HG03565 (cell line): ENCODE results near the gene RAX2.

Source experiments
- ATAC-seq: cut with Tn5 transposase; IDR thresholded peaks from one replicate; pipeline ENCODE4 v1.9.1; 2021; ENCODE audit warnings: mild to moderate bottlenecking, moderate library complexity; ENCODE audit not compliant: unreplicated experiment

Gene RAX2

DNA sequence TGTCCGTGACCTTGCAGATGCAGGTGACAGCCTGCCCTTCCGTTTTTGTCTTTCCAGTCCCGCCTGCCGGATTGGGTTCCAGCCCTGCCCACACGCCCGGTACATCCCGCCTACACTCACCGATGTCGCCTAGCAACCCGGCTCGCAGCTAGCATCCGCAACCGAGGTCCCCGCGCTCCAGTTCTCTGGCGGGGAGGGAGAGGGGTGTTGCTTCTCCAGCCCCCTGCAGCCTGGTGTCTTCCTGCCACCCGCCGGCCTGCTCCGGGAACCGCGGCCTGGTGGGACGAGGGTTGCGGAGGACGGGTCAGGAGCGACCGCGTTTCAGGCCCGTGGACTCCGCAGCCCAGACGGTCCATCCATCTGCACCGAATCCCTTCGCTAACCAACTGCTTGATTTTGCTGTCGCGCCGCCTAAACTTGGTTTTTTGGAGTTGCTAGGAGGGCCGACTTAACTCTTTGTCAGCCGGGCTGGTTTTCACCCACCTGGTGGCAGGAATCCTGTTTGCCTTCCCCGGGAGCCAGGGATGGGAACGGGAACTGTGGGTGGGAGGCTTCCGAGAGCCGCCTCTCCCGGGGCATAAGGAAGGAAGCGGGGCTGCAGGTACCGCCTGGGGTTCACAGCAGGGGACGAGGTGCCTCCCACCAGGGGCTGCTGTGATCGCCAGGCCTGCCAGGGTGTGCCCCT is 29.5 kb upstream of the RAX2 start:
- no peak for ATAC-seq

DNA sequence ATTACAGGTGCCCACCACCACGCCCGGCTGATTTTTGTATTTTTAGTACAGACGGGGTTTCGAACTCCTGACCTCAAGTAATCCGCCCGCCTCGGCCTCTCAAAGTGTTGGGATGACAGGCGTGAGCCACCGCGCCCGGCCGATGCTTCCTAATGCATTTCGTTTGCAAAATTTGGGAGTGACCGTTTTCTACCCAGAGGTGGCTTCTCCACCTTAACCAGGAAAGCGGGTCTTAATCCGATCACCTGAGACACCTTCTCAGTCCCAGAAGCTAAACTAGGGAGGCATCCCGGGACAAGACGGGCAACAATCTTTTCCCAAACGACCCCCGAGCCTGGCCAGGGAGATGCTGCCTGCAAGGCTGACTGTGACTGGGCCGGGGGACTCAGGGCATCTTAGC is 29.0 kb upstream of the RAX2 start:
- ATAC-seq = no peak

GRCh38 chr19:3798137-3798536 is 26.1 kb upstream of the RAX2 start:
- ATAC-seq = no peak

DNA sequence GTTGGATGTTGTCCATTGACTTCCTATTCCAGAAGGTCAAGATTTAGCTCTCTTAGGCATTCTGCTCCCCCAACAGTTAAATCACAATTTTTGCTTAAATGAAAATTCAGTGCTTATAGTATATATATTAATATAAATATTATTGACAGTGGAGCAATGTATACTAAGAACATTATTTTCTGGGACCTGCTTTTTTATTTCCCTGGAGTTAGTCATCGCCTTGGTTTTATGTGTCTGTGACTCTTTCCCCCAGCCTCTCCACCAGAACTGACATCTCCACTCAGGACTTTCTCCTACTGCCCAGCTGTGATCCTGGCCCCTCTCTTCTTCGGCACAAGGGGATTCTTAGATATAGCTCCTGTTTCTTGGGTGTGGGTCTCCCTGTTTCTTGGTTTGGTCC is 24.3 kb upstream of the RAX2 start:
- ATAC-seq = no peak

- no peak for ATAC-seq
These were observed 21.8 kb upstream of the RAX2 start for GRCh38 chr19:3793799-3794198.

- ATAC-seq = no peak
These were observed 20.1 kb upstream of the RAX2 start for GRCh38 chr19:3792114-3792513.

- no peak for ATAC-seq
These were observed 18.9 kb upstream of the RAX2 start for GRCh38 chr19:3790941-3791340.

DNA sequence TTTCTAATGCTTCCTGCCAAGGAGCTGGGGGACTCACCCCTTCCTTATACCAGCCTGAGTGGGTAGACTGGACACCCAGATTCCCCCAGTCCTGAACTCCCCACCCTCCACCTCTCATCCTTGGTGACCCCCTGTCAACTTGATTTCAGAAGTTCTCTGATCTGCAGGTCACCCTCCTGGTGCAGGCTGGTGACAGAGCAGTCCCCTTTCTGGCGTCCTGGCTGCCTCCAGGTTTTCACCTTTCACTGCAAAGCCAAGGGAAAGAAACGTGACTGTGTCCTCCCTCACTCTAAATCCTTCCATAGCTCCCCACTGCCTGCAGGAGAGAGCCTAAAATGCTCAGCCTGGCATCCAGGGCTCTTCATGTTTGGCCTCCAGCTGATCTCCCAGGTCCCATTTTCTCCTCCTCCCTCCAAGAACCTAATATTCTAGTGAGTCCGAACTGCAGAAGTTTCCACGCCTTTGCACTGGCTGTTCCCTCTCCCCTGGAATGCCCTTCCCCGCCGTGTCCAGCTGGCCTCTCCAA is 18.2 kb upstream of the RAX2 start:
- ATAC-seq = no peak

DNA sequence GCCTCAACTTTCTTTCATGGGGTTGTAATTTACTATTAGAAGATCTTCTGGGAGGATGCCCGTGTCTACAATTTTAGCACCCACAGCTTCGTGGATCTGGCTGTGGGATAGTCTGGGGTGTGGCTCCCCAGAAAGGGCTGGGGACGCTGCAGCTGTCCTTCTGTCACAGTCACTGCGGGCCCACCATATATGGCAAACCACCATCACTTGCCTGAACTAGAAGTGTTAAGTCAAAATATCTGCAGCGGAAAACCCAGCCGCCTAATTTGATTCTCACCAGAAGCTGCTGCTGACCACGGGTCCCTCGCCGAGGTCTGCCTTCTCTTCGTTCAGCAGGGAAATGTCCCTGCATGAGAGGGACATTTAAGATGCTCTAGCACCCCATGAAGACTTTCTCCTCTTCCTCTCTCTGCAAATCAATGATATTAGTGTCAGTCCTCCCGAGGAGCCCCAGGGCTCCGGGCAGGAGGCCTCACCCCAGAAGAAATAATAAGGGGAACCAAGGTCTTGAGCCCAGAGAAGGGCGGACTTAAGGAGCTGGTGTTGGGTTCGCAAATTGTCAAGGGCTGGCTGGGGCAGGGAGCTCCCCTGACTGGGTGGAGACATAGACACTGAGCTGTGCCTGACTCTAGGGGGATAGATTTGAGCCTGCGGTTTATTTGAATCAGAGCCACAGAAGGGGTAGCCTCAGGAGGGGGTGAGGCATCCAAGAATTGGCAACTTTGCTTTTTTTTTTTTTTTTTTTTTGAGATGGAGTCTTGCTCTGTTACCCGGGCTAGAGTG is 17.2 kb upstream of the RAX2 start:
- no peak for ATAC-seq

- no peak for ATAC-seq
These were observed 14.2 kb upstream of the RAX2 start, which contains the start of gene MATK for GRCh38 chr19:3785938-3786824. MATK (minus strand) TSS chr19:3786381; CDS start chr19:3785135, 1,246 bp downstream.

- ATAC-seq = no peak
These were observed 13.5 kb upstream of the RAX2 start for GRCh38 chr19:3785451-3785937.

GRCh38 chr19:3784607-3785450 is 12.8 kb upstream of the RAX2 start:
- ATAC-seq = no peak

- no peak for ATAC-seq
These were observed 11.9 kb upstream of the RAX2 start for GRCh38 chr19:3783660-3784584.

- ATAC-seq = no peak
These were observed 10.9 kb upstream of the RAX2 start for GRCh38 chr19:3782903-3783302.

GRCh38 chr19:3782330-3782729 is 10.3 kb upstream of the RAX2 start:
- ATAC-seq = no peak

GRCh38 chr19:3781603-3782002 is 9.6 kb upstream of the RAX2 start:
- no peak for ATAC-seq

- ATAC-seq = no peak
These were observed 8.8 kb upstream of the RAX2 start for GRCh38 chr19:3780786-3781304.

GRCh38 chr19:3778899-3779723 is 7.1 kb upstream of the RAX2 start:
- no peak for ATAC-seq
